Kidney (tissue), 14 donors: ENCODE results near the gene GTPBP8. TPM values are rescaled to one million over a fixed set of nuclear protein-coding genes. Genes with fewer than 3 reads are reported as not detected.

Experiments
- DNase-seq, 5 donors: peaks; one replicate each; pipeline ENCODE4 v3.0.0-alpha.2; 2013 to 2020
- FAIRE-seq: peaks from 2 replicates; lab custom pipeline; 2012; peaks lifted over from hg19 to GRCh38; lab: Jason Lieb, UNC
- H3K27ac ChIP-seq, 2 donors: one replicate each; pipeline ENCODE4 v1.7.0; 2013; ENCODE audit warnings: low read depth in 2 of 2, low read length in 2 of 2, inconsistent platforms in 1 of 2
- H3K27me3 ChIP-seq: one replicate; pipeline ENCODE4 v1.7.1; 2013; ENCODE audit warnings: low read length, inconsistent platforms; ENCODE audit not compliant: control insufficient read depth, insufficient read depth
- H3K36me3 ChIP-seq, 3 donors: one replicate each; pipeline versions ENCODE4 v1.7.0 to v1.7.1; 2013; ENCODE audit warnings: low read length in 3 of 3, control low read depth in 1 of 3, inconsistent platforms in 1 of 3; ENCODE audit not compliant: insufficient read depth in 3 of 3, control insufficient read depth in 2 of 3
- H3K4me1 ChIP-seq, 3 donors: one replicate each; pipeline versions ENCODE4 v1.7.0 to v1.7.1; 2013; ENCODE audit warnings: low read length in 3 of 3, inconsistent platforms in 1 of 3, low read depth in 1 of 3; ENCODE audit not compliant: control insufficient read depth in 2 of 3, insufficient read depth in 2 of 3
- H3K4me3 ChIP-seq, 3 donors: one replicate each; pipeline versions ENCODE4 v1.7.0 to v1.8.1; 2013; ENCODE audit warnings: low read length in 3 of 3, control low read depth in 1 of 3, inconsistent platforms in 1 of 3
- H3K9ac ChIP-seq, 3 donors: one replicate each; pipeline versions ENCODE4 v1.7.0 to v1.7.1; 2013; ENCODE audit warnings: low read length in 3 of 3, control low read depth in 1 of 3, inconsistent platforms in 1 of 3
- H3K9me3 ChIP-seq, 3 donors: one replicate each; pipeline versions ENCODE4 v1.7.0 to v1.7.1; 2013; ENCODE audit warnings: low read length in 3 of 3, control low read depth in 1 of 3, inconsistent platforms in 1 of 3; ENCODE audit not compliant: control insufficient read depth in 2 of 3, insufficient read depth in 1 of 3
- intact Hi-C: fragments of 100-400 bp; cut with DNase I; formaldehyde crosslinking; loops from one replicate; pipeline ENCODE4 v1.11.1; 2022
- polyA plus RNA-seq: library from polyadenylated mRNA; stranded (reverse); fragments of 350-450 nt; fragmentation: Illumina TruSeq; extraction: RNeasy Lipid Tissue Mini Kit (QIAGEN cat#74804); gene quantifications from one replicate; pipeline ENCODE4 v1.2.3, GENCODE V29; 2014; ENCODE audit warnings: low read depth, low replicate concordance; ENCODE audit not compliant: insufficient read depth
- total RNA-seq: library from RNA; stranded (reverse); fragmentation: NEBNext Ultra II Directional; extraction: Animal tissue kit (Norgen Biotek cat#: 25700); gene quantifications from one replicate; pipeline ENCODE4 v1.2.1, GENCODE V29; 2021
- TF ChIP-seq, protein P1 (sequence below): IDR thresholded peaks from 3 replicates; pipeline ENCODE4 v1.5.1; 2012; ENCODE audit warnings: mild to moderate bottlenecking, moderate library complexity, borderline replicate concordance; ENCODE audit not compliant: insufficient read depth; ENCODE audit errors: extremely low read depth
- donor health status: control.
- donor health status: control.
- donor health status: control.
- donor health status: control.
- donor health status: control.
- donor health status: DM: yes; HTN: yes; CAD: no.
- donor health status: Normal renal cell carcinoma (clear cell type).

The GTPBP8 gene
- total and polyA plus RNA-seq, 2 donors from 2014 or later = 11.0 to 13.7 TPM

DNA sequence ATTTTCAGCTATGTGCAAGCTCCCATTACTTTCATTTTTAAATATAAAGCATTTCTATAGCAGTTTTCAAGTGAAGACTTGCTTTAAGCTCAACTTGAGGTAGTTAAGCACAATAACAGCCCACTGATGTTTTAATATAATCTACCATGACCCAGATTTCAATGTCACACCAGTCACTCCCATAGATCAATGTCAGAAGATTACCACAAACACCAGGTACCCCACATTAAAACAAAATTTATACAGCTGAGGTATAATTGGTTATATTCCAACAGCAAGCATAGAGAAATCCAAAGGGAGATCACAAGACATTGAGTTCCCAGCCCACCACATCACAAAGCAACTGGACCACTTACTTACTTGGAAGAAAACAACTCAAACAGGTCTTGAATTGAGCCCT, 22.8 kb downstream of the GTPBP8 start:
- FAIRE-seq = no peak

DNA sequence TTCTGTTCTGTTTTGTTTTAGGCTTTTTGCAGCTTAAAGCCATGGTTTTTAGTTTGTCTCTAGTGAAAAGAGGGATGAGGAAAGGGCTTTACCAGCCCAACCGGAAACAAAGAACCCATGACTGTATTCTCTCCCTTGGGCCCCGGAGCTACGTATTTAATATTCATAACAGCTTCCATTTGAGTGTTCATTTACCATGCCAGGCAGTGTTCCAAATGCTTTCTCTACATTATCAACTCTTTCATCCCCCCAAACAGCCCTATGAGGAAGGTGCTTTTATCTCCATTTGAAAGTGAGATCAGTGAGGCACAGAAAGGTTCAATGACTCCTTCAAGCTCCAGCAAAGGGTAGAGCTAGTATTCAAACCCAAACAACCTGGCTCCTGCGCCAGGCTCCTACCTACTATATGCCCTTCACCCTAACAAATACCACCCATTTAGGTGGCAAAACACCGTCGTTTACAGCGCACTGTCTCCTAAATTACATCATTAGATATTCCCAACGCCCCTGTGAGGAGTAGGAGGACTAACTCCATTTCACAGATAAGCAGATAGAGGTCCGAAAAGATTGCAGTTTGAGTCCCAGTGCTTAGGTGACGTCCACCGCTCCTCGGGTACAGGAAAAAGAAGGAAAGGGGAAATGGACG, 27.9 kb downstream of the GTPBP8 start:
- no peaks in the 10 kb centered on the region for H3K27me3 ChIP-seq
- peak overlapping the region; percentile 93 for H3K27ac ChIP-seq
- intact Hi-C loops = no loop called here
- peak overlapping the region; percentile 52 to 95 (median 87) for H3K9ac ChIP-seq
- H3K9me3 ChIP-seq = no peaks in the 10 kb centered on the region
- H3K4me1 ChIP-seq = peaks cover 3 to 10% (median 9%) of the 10 kb centered on the region in 3 donors
- DNase-seq (peak in 2 of 5 donors; percentile 37 to 55), FAIRE-seq (no peak)
- TF ChIP-seq, protein P1, sequence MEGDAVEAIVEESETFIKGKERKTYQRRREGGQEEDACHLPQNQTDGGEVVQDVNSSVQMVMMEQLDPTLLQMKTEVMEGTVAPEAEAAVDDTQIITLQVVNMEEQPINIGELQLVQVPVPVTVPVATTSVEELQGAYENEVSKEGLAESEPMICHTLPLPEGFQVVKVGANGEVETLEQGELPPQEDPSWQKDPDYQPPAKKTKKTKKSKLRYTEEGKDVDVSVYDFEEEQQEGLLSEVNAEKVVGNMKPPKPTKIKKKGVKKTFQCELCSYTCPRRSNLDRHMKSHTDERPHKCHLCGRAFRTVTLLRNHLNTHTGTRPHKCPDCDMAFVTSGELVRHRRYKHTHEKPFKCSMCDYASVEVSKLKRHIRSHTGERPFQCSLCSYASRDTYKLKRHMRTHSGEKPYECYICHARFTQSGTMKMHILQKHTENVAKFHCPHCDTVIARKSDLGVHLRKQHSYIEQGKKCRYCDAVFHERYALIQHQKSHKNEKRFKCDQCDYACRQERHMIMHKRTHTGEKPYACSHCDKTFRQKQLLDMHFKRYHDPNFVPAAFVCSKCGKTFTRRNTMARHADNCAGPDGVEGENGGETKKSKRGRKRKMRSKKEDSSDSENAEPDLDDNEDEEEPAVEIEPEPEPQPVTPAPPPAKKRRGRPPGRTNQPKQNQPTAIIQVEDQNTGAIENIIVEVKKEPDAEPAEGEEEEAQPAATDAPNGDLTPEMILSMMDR = no peak
- peak overlapping the region; percentile 67 to 97 (median 97) for H3K4me3 ChIP-seq
- peaks cover 2 to 4% (median 4%) of the 10 kb centered on the region in 3 donors for H3K36me3 ChIP-seq

More for the DNA sequence above, 22.8 kb downstream of the GTPBP8 start:
- DNase-seq = no peak
- Histone ChIP-seq H3K4me3 (no peak overlapping the region), H3K4me1 (peaks cover 0 to 6% (median 4%) of the 10 kb centered on the region in 3 donors), H3K27me3 (no peaks in the 10 kb centered on the region), H3K36me3 (peaks cover 4 to 25% (median 23%) of the 10 kb centered on the region in 3 donors), H3K27ac (no peak overlapping the region), H3K9ac (no peak overlapping the region), H3K9me3 (no peaks in the 10 kb centered on the region)
- intact Hi-C loops = no loop called here
- TF ChIP-seq, protein P1 = no peak

DNA sequence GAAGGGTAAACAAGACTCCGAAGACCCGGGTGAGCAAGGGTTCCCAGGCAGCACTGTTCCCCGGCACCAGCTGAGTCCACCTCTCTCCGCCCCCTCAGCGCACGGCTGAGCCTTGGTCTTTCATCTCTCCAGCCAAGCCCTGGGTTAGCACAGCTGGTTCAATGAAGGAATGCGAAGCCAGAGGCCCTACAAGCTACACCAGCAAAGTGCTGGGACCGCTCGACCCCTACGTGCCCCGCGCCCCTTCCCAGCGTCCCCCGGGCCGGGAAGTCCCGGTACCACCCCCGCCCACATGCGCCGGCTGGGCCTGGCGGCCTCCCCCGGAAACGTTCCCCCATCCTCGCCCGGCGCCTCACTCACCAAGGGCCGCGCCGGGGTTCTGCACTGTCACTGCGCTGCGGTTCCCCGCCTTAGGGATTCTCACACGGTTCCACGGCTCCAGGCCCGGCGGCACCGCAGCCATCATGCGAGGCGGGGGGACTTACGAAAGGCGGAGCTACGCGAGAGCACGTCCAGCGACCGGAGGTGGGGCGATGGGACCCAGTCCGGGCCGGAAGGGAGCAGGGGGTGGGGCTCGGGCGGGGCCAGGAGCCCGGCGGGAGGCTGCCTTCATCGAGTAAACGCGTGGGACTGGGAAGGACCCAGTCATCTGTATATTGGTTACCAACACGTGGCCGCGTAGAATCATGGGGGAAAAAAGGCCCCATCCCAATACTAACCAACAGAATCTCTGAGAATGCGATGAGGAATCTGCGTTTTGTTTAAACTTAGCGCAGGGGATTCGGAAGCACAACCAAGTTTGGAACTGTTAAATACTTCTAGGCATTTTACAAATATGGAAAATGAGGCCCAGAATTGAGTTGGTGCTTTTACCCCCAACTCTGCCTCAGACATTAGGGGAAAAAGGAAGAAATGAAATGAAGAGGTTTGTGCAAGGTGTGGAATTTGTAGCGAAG, 28.7 kb downstream of the GTPBP8 start:
- no peak for FAIRE-seq
- Histone ChIP-seq H3K9me3 (no peaks in the 10 kb centered on the region), H3K36me3 (peaks cover 0 to 4% (median 2%) of the 10 kb centered on the region in 3 donors), H3K4me3 (peak overlapping the region; percentile 67 to 97 (median 97)), H3K4me1 (peaks cover 3 to 10% (median 9%) of the 10 kb centered on the region in 3 donors), H3K27ac (peak overlapping the region; percentile 93), H3K9ac (peak overlapping the region; percentile 52 to 95 (median 87)), H3K27me3 (no peaks in the 10 kb centered on the region)
- peak; percentile 95 to 98 (median 97) for DNase-seq
- TF ChIP-seq, protein P1 = no peak
- intact Hi-C loops = no loop called here
